Muscle of back (tissue), 11 donors: Measurements from ENCODE around the gene CELF2. TPM values are rescaled to one million over a fixed set of nuclear protein-coding genes. Genes with fewer than 3 reads are reported as not detected.

Source experiments
- DNase-seq, 3 donors: peaks; one replicate each; pipeline versions ENCODE4 v3.0.0 to v3.0.0-alpha.2; 2013
- polyA plus RNA-seq, 10 donors: library from polyadenylated mRNA; unstranded; fragments of 120-200 nt; gene quantifications; one replicate each; pipeline ENCODE4 v1.2.1, GENCODE V29; 2013; ENCODE audit not compliant: insufficient read length in 10 of 10

CELF2 gene
- polyA plus RNA-seq, 10 donors = 56.5 to 83.2 (median 67.5) TPM

DNA sequence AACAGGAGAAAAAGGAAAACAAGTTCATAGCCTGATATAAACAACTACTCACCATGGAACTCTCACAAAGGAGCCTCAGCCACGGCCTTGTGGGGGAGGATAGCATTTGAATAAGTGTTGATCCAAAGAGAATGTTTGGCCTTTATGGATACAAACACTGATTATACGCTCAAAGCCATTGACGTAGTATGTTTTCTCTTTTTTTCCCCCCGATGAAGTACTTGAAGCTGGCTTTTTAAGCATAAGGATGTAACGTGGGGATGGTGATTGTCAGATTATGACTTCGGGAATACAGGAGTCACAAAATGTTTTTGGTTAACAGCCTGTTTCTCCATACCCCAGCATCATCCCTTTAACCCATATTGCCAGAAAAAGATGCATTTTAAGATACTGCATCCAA, 39.8 kb downstream of the CELF2 start:
- DNase-seq = no peak

DNA sequence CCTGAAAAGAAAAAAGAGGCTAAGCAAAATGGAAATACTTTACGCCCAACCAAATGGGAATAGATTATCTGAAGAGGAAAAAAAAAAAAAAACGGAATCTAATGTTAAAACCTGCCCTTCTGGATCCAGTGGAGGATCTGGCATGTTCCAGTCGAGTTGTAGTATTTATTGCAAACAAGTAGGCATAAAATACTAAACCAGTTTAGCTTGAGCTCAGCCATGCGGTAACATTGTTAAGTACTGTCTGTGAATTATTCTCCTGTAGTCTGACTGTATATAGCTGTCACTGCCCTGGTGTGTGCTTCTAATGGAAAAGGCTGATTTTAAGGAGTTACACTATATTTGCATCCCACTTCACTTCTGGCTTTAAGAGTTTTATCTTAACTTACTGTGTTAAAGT, 40.3 kb downstream of the CELF2 start:
- DNase-seq = no peak

DNA sequence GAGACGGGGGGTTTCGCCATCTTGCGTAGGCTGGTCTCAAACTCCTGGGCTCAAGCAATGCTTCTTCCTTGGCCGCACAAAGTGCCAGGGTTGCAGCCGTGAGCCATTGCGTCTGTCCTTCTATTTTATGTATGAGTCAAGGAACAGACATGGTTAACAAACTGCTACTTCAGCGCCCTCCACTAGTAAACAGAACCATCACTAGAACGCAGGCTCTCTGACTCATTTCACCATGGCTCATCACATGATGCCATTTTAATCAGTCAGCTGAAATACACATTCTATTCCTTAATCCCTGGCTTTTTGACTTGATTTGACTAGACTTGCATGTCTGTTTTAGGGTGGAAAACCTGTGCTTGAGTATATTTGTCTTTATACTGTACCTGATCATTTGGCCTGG, 41.3 kb downstream of the CELF2 start:
- no peak for DNase-seq

DNA sequence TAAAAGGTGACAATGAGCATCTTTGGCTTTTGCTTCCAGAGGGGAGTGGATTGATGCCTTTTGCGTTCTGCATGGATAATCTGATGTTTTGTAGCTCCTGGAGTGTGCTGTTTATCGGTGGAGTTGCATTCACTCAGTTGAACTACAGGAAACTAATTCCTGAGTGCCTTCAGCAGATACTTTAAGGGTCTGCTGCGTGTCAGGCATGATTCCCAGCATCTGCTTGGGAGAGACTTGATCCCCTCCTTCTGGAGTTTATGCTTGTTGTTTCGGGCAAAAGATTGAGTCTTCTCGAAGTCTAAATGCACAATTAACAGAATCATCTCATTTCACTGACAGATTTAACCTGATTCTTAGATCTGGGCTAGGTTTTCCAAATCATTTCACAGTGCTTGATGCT, 46.2 kb downstream of the CELF2 start:
- DNase-seq = peak in 1 of 3 donors; percentile 51

DNA sequence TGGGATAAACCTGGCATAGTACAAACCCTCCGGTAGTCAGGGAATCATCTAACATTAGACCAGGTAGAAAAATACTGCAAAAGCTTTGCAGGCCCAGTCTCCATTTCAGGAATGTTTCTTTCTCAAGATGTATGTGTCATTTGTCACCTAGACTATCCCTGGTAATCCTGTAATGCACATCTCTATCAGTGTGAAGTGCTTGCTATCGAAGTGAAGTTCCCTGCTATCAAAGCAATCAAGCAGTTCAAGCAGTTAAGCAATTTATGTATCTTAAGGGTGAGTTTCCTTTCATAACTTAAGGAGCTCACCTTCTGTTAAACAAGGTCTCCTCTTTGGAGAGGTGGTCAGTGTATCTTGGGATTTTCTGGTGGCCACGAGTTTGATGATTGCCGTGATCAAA, 47.2 kb downstream of the CELF2 start:
- no peak for DNase-seq

DNA sequence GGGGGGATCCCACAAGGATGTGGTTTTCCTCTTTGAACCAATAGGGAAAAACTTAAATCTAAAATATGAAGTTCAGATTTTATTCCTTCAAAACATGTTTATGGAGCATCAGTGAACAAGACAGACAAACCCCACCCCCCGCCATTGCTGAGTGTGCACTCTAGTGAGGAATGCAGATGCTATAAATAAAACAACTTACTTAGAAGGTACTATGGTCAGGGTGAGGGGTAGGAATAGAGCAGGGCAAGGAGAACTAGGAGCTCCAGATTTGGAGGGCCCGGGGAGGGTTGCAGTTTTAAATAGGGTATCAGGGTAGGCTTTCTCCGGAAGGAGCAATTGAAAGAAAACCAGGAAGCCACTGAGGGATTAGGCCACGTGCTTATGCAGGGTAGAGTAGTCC, 47.9 kb downstream of the CELF2 start:
- DNase-seq = no peak

DNA sequence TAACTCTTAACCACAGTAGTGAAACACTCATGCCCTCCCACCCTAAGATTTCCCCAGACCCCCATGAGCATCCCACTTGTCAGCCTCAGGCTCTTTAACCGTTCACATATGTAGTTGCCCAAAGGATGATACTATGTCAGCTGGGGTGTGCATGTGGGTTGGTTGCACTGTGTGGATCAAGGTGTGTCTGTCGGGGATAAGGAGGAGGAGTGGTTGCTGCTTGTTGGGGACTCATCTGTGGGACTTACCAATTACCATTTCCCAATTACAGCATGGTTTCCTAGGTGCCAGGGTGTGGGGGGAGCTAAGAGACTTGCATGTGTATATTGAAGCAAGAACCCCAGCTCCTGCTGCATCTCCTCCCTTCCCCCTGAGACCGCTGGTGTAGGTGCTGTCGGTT, 48.8 kb downstream of the CELF2 start:
- DNase-seq = no peak

DNA sequence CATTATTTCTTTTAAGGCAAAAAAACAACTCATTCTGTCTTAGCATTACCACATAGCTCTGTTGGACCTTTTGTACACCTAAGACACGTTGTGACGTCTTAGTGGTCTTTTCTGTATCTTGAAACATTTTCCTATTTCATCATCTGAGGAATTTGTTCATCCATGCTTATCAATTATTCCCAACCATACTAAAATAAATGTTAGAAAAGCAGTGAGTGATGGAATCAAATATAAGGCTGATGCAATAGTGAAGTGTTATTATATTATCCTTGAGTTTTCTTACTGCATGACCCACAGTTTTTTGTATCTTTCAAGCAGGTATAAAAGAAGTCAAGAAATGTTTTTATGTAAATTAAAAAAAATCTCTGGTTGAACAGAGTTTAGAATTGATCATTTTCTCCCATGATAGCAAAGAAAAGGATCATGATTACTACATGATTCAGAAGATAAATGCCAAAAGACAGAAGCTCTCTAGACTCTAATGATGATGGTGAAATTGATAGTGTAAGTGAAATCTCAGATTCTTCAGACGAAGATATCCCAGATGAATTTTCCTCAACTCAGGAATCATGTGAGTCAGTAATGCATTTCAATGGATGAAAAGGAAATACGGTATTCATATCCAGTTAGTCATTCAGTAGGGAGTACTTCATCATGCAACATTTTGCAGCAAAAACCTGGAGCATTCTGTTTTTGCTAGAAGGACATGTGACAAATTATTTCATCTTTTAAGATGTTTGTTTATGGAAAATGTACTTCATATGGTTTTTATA, 51.4 kb downstream of the CELF2 start:
- no peak for DNase-seq

DNA sequence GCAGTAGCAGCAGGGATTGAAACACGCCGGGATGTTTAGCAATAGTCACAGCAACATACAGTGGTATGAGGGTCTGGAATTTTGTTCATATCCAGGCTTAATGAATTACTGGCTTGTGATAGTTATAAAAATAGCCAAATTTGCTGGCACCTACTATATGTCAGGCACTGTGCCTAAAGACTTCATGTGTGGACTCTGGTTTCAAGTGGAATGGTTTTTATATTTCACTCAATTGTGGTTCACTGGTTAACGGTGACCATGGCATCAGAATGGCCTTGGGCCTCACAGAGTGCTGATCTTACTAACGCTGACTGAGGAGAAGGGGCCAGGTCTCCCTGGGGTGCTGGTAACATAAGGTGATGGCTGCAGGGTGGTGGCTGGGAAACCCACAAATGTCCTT, 55.7 kb downstream of the CELF2 start:
- DNase-seq = peak in 1 of 3 donors; percentile 30

DNA sequence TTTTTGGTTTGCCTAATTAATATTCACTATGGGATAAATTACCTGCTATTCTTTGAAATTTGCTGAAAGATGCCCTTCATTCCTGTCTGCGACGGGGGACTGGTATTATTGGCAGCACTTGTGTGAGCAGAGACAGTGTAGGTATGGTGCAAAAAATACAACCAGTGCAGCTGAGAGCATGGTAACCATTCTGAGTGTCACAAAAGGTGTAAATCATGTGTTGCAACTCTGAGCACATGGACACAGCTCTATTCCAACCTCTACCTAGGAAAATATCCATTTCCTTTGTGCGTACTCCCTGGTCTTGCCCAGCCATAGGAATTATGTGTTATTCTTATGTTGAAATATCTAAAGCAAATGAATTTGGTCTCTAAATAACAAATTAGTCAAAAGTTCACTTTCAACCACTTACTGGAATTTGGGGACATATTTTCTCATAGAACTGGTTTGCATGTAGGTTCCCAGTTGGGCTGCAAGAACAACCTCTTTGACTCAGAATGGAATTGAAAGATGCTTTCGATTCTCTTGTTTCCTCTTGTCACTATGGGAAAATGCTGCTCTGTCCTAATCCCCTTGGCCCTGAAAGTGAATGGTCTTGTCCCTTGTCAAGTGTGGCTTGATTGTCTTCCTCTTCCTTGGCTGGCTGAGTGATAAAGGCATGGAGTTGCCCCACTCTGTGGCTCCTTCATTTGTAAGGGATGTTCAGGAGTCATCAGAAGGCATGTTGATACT, 57.0 kb downstream of the CELF2 start:
- no peak for DNase-seq

DNA sequence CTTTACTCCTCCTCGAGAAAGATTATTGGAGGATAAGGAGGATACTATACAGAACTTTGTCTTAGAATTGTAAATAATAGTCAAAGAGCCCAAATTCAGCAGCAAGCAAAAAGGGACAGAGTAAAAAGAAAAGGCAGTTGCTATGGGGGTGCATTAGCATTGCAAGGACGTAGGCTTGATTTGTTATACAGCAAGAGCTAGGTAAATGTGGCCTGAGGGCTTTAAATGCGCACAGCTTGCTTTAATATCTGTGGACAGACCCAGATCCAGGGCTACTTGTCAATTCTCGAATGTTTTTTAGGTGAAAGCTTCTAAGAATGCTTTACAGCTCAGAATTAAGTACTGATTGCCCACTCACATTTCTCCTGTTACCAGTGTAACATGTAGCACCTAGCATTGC, 58.5 kb downstream of the CELF2 start:
- peak in 1 of 3 donors; percentile 34 for DNase-seq

DNA sequence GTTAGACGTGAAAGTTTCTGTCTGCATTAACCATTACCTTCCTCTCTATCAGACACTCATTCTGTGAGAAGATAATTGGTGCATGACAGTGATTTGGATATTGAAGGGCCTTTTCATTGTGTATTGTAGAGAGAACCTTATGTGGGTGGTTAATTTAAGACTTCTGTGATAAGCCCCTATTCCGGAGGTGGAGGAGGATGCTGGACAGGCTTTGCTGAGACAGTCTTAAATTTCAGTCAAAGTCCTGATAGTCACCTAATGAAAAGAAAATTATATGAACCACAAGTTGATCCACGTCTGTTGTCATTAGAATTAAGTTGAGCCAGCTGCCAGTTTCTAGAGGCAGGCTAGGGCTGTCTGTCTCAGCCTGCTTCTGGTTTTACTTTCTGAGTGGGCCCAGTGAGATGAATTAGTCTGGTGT, 62.9 kb downstream of the CELF2 start:
- no peak for DNase-seq

DNA sequence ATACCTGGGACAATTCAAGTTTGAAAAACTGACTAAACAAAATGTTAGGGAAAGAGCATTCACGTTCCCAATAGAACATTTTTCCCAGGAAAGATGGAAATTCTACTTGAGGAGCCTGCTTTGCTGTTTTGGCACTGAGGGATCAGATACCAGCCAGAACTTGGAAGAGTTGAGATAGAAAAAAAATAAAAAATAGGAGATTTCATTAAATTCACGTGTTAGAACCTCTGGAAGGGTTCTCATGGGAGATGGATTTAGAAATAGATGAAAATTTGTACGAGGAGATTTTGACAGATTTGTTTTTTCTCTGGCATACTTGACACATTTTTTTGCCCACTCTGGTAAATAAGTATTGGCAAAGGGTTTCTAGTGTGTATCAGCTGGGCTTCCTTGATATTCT, 63.7 kb downstream of the CELF2 start:
- peak in 1 of 3 donors; percentile 34 for DNase-seq

DNA sequence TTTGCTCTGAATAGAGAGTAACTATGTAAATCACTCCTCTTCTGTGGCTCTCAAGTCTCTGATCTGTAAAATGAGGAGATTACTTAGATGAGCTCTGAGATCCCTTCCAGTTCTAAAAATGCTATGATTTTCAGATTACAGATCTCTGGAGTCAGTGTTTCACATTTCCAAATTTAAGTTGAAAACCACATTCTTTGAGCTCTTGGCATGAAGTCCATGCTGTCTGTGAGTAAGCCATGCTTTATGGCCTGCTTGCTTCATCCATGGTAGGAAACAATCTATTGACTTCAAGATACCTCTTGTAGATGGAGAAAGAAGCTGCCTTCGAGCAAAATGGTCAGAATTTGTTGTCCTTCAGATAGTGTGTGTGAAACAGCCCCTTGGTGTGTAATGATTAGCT, 64.9 kb downstream of the CELF2 start:
- DNase-seq = peak in 1 of 3 donors; percentile 51

DNA sequence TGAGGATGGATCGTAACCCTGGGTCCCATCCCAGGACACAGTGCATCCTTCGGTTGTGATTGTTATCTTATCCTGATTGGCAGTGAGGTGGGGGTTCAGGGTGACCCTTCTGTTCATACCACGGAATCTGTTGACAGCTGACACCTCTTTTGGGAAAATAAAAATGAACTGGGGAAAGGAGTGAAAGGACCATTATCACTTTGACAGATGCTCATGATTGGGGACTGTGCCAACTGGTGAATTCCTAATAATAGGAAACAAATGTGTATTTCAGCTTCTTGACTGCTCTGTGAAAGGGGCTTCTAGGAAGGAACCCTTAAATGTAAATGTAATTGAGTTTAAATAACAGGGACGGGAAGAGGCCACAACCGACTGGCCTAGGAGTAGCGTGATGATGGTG, 65.4 kb downstream of the CELF2 start:
- DNase-seq = peak in 1 of 3 donors; percentile 57

DNA sequence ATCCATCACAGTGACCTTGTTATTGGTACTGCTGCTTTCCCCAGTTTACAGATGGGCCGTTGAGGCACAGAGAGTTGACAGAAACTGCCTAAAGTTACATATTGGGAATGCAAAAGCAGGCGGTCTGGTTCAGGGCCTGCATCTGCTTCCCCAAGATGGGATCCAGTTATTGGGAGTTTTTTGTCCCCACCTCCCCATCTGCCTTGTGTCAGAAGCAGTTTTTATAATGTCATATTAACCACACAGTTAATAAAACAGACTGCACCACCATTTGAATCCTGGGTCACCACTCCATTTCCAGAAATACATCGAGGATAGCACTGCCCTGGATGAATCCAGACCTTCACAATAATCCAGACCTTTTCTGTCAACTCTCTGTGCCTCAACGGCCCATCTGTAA, 67.9 kb downstream of the CELF2 start:
- DNase-seq = no peak

DNA sequence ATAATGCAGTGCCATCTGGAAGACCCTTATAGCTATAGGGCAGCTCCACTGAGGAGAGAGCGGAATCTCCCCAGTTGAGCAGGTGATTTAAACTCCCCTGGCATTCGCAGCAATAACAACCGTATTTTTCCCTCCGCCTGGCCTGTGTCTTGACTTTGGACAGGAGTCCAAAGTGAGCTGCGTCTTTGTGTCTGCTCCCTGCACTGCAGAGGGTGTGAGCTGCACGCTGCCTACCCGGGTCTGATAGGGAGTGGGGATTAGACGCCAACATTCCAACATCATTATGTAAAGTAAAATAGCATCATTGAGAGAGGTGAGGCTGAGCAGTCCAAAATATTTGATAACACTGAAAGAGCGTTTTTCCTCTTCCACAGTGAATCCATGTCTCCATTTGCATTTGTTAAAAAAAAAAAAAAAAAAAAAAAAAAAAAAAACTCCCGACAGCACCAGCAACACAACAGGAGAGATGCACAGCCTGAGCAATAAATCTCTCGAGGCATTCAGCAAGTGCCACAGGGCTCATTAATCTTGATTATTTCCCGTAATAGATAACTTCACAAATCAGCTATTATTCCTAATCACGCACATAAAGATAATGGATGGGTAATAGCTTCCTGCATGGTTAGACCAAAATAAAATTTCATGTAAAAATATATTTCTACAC, 68.6 kb downstream of the CELF2 start:
- DNase-seq = peak in 1 of 3 donors; percentile 60

DNA sequence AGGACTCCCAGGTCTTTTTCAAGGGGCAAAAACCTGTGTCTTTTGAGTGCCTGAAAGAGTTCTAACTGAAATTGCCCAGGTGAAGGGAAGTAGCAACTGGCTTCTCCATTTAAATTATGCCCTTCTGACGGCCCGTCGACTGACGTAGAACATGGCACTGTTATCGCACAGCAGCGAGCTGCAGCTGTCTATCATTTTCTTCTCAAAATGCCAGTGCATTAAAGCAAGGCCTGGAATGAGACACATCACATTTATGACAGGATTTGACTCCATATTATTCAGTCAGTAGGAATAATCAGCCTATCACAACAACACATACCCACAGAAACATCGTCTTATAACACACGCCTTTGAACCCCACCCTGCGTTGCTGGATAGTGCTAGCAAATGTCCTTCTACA, 69.7 kb downstream of the CELF2 start:
- DNase-seq = no peak

DNA sequence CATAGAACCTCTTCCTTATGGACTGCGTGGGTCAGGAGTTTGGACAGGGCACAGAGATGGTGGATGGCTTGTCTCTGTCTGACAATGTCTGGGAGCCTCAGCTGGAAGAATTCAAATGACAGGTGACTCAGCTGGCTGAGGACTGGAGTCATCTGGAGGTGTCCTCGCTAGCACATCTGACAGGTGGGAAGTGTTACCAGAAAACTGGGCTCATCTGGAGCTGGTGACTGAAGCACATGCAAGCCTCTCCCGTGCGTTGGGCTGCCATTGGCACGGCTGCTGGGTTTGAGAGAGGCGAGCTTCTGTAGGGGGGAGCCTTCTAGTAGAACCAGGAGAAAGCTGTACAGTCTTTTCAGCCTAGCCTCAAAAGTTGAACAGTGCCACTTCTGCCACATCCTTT, 71.0 kb downstream of the CELF2 start:
- no peak for DNase-seq

DNA sequence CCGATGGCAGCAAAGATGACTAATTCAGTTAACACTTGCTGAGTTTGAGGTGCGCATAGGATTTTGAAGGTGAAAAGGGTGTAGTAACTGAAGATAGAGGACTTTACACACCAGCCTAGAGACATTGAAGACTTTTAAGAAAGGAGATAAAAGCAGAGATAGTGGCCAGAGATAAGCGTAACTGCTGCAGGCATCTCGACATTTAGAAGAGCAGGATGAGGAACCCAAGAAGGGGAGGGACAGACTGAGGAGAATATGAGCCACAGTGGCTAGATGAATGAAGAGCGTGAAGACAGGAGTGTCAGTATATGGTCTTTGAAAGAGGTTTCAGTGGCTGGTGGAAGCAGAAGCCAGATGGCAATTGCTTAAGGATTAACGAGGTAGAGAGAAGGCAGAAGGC, 71.6 kb downstream of the CELF2 start:
- DNase-seq = no peak

DNA sequence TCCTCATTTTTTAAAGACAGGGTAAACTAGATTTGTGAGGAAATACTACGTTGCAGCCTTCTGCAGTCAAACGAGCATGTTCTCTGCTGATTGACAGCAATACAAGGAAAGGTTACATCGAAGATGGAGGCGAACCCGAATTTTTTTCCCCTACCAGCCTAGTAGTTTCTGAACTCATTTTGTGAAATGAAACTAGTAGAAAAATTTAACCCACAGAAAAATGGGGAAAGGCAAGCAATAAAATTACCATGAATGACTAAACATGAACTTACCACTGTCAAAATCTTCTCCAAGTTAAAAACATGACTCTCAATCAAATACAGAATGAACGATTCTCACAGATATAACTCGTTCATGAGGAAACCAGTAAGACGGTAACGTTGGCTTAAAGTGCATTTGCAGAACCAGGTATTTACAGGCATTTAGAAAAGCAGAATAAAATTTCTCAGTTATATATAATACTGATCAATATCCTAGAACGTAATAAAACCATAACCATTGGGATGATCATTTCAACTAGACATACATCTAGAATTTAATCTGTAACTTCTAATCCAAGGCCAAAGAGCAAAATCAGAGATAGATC, 73.9 kb downstream of the CELF2 start:
- DNase-seq = no peak
